SU-DHL-6 (cell line): Measurements from ENCODE around the gene GTPBP10.

Source experiments
- H2AFZ ChIP-seq: fragments of 200-600 bp; sonication (generic); 2 replicates; pipeline ENCODE4 v1.6.1; 2014; ENCODE audit warnings: low read depth, mild to moderate bottlenecking, moderate library complexity, mixed read lengths, antibody characterized with exemption, low read length; ENCODE audit not compliant: severe bottlenecking
- H3F3A ChIP-seq: fragments of 200-600 bp; shearing (Covaris generic); 2 replicates; pipeline ENCODE4 v1.6.0; 2016; ENCODE audit warnings: antibody characterized with exemption, mild to moderate bottlenecking; ENCODE audit not compliant: insufficient read depth
- H3K27ac ChIP-seq: fragments of 200-600 bp; sonication (generic); 2 replicates; pipeline ENCODE4 v1.5.1; 2016; ENCODE audit warnings: low read depth, mild to moderate bottlenecking, low read length, moderate library complexity, mixed read lengths
- H3K27me3 ChIP-seq: fragments of 200-600 bp; sonication (generic), shearing (Covaris generic); 2 replicates; pipeline ENCODE4 v1.6.0; 2014; ENCODE audit warnings: mild to moderate bottlenecking, low read length
- H3K36me3 ChIP-seq: fragments of 200-600 bp; sonication (generic); 2 replicates; pipeline ENCODE4 v1.6.1; 2014; ENCODE audit warnings: mild to moderate bottlenecking, low read length, mixed read lengths
- H3K4me2 ChIP-seq: fragments of 300-600, 200-600 bp; shearing (Covaris generic), sonication (generic); 2 replicates; pipeline ENCODE4 v1.6.0; 2014; ENCODE audit warnings: low read length, low read depth, mild to moderate bottlenecking; ENCODE audit not compliant: poor library complexity, severe bottlenecking
- H3K4me3 ChIP-seq: fragments of 200-600 bp; sonication (generic); 2 replicates; pipeline ENCODE4 v1.5.1; 2014; ENCODE audit warnings: antibody characterized with exemption, low read length, mild to moderate bottlenecking, mixed read lengths; ENCODE audit not compliant: insufficient read depth, poor library complexity, severe bottlenecking
- H3K79me2 ChIP-seq: fragments of 200-600 bp; sonication (generic); 2 replicates; pipeline ENCODE4 v1.6.1; 2014; ENCODE audit warnings: mild to moderate bottlenecking, low read length, moderate library complexity; ENCODE audit not compliant: insufficient read depth
- H3K9ac ChIP-seq: fragments of 200-600 bp; sonication (generic); 2 replicates; pipeline ENCODE4 v1.7.0; 2014; ENCODE audit warnings: mild to moderate bottlenecking, low read length
- H3K9me2 ChIP-seq: fragments of 200-600 bp; sonication (generic); replicated peaks from 2 replicates; pipeline ENCODE4 v1.6.1; 2014; ENCODE audit warnings: low read length; ENCODE audit not compliant: insufficient read depth
- H3K9me3 ChIP-seq: fragments of 200-600 bp; sonication (generic); 2 replicates; pipeline ENCODE4 v1.6.1; 2014; ENCODE audit warnings: low read length, mixed read lengths; ENCODE audit not compliant: insufficient read depth
- H4K20me1 ChIP-seq: fragments of 200-600 bp; sonication (generic); 2 replicates; pipeline ENCODE4 v1.6.1; 2014; ENCODE audit warnings: low read depth, mild to moderate bottlenecking, antibody characterized with exemption, low read length, moderate library complexity, mixed read lengths
- EZH2phosphoT487 ChIP-seq: fragments of 200-600 bp; sonication (generic), shearing (Covaris generic); conservative IDR thresholded peaks from 2 replicates; pipeline ENCODE4 v1.6.1; 2018; ENCODE audit warnings: mild to moderate bottlenecking, antibody characterized with exemption, low read length, moderate library complexity, mixed read lengths
- TF ChIP-seq, protein P1 (sequence below): fragments of 200-600 bp; sonication (generic); IDR thresholded peaks from one replicate; pipeline ENCODE4 v1.5.1; 2017; ENCODE audit warnings: antibody characterized with exemption, mild to moderate bottlenecking, low read length, moderate library complexity; ENCODE audit not compliant: insufficient read depth, poor library complexity, severe bottlenecking

Gene GTPBP10

DNA sequence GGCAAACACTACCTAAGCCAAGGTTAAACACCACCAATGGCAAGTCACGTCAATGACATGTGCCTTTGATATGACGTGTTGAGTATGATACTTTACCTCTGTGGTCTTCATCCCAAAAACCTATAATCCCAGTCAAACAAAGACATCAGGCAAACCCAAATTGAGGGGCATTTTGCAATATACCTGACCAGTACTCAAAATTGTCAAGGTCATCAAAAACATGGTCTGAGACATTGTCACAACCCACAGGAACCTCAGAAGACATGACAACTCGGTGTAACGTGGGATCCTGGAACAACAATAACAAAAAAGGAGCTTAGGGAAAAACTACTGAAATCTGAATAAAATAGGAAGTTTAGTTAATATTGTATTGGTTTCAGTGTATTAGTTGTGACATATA is 32.6 kb upstream of the GTPBP10 start:
- no peaks in the 10 kb centered on the region for H4K20me1 ChIP-seq
- H3F3A ChIP-seq = no peaks in the 10 kb centered on the region
- TF ChIP-seq, protein P1, sequence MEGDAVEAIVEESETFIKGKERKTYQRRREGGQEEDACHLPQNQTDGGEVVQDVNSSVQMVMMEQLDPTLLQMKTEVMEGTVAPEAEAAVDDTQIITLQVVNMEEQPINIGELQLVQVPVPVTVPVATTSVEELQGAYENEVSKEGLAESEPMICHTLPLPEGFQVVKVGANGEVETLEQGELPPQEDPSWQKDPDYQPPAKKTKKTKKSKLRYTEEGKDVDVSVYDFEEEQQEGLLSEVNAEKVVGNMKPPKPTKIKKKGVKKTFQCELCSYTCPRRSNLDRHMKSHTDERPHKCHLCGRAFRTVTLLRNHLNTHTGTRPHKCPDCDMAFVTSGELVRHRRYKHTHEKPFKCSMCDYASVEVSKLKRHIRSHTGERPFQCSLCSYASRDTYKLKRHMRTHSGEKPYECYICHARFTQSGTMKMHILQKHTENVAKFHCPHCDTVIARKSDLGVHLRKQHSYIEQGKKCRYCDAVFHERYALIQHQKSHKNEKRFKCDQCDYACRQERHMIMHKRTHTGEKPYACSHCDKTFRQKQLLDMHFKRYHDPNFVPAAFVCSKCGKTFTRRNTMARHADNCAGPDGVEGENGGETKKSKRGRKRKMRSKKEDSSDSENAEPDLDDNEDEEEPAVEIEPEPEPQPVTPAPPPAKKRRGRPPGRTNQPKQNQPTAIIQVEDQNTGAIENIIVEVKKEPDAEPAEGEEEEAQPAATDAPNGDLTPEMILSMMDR = no peak
- TF ChIP-seq EZH2phosphoT487 = no peak
- H3K27me3 ChIP-seq = no peaks in the 10 kb centered on the region
- no peak overlapping the region for H2AFZ ChIP-seq
- no peak overlapping the region for H3K9ac ChIP-seq
- no peaks in the 10 kb centered on the region for H3K36me3 ChIP-seq
- no peak overlapping the region for H3K27ac ChIP-seq
- no peak overlapping the region for H3K4me2 ChIP-seq
- H3K4me3 ChIP-seq = no peak overlapping the region
- no peaks in the 10 kb centered on the region for H3K79me2 ChIP-seq
- no peaks in the 10 kb centered on the region for H3K9me3 ChIP-seq
- H3K9me2 ChIP-seq = no peaks in the 10 kb centered on the region

DNA sequence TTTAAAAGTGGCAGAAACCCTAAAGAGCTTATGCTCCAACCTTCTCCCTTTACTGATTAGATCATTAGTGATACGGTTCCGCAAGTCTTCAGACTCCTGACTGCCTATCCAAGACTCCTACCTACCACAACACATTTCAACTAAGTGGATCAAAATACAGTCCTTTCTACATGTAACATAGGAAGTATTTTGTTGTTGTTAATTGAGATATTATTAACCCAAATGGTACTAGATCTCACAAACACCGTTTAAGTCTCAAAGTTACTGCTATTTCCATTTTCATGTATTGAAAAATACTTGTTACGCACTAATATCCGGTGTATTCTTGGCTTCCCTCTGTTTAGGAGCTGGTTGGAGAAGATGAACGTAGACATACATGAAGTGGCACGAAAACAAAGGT is 26.5 kb upstream of the GTPBP10 start:
- Histone ChIP-seq H3K36me3 (no peaks in the 10 kb centered on the region), H4K20me1 (no peaks in the 10 kb centered on the region), H3K27me3 (no peaks in the 10 kb centered on the region), H3K4me3 (no peak overlapping the region), H3K9ac (no peak overlapping the region), H3K27ac (no peak overlapping the region), H3K9me2 (no peaks in the 10 kb centered on the region), H2AFZ (no peak overlapping the region), H3K79me2 (no peaks in the 10 kb centered on the region), H3K4me2 (no peak overlapping the region), H3F3A (no peaks in the 10 kb centered on the region), H3K9me3 (no peaks in the 10 kb centered on the region)
- TF ChIP-seq, protein P1 = no peak
- TF ChIP-seq EZH2phosphoT487 = no peak

DNA sequence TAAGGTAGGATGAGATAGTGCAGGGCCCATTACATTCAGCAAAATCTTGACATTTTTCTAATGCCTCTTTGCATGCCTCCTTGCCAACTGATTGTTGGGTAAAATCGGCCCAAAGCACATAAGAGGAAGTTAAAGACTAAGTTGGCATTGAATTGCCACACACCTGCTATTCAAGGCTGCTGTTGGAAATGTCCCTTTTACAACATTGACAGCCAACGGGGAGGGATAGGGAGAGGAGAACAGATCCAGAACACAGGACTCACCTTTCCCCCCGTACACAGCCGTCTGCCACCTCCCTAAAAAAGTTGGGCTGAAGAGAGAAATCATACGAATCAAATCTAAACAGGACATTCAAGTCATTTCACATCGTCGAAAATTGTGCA is 26.1 kb upstream of the GTPBP10 start:
- TF ChIP-seq EZH2phosphoT487 = no peak
- Histone ChIP-seq H3K9ac (no peak overlapping the region), H3K9me2 (no peaks in the 10 kb centered on the region), H3K4me3 (no peak overlapping the region), H3K27me3 (no peaks in the 10 kb centered on the region), H3K4me2 (no peak overlapping the region), H4K20me1 (no peaks in the 10 kb centered on the region), H3K79me2 (no peaks in the 10 kb centered on the region), H3K36me3 (no peaks in the 10 kb centered on the region), H3F3A (no peaks in the 10 kb centered on the region), H3K9me3 (no peaks in the 10 kb centered on the region), H3K27ac (no peak overlapping the region), H2AFZ (no peak overlapping the region)

DNA sequence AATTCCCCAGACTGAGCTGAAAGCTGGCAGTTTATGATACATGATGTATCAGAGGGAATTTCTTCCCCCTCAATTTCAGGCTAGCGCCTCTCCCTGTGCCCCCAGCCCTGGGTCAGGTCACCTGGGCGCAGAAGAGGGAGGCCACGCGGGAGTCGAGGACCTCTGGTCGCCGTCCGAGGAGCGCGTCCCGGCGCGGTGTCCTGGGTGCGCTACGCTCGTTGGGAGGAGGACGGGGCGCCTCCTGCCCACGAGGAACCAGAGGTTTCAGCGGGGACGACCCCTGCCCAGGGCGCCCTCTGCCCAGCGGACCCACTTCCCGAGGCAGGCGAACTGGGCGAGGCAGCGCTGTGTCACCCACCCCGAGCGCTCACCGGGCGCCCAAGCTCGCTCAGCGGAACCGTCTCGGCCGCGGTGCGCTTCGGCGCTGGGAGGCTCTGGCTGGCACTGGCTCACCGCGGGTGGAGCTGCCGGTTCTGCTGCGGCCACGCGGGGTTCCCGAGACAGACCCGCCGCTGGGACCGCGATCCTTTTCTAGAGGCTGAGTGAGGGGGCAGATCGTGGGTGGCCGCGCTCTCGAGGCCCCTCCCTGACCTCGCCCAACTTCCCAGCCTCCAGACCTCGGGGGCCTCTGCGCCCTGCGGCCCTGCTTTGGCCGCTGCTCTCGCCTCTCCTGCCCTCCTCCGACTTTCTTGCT is 25.6 kb upstream of the GTPBP10 start, which contains the start of gene FAM237B:
TSS of gene FAM237B (minus strand) at position 504 of the 694 bp plus-strand sequence. CDS start 1,556 bp downstream, outside the sequence.
- no peak for TF ChIP-seq EZH2phosphoT487
- TF ChIP-seq, protein P1 = no peak
- Histone ChIP-seq H3K36me3 (no peaks in the 10 kb centered on the region), H3K9me3 (no peaks in the 10 kb centered on the region), H3K4me2 (no peak within 1 kb of the TSS), H3K27me3 (no peaks in the 10 kb centered on the region), H2AFZ (no peak within 1 kb of the TSS), H3K4me3 (no peak within 1 kb of the TSS), H3K27ac (no peak within 1 kb of the TSS), H3K9ac (no peak within 1 kb of the TSS), H3K79me2 (no peaks in the 10 kb centered on the region), H4K20me1 (no peaks in the 10 kb centered on the region), H3F3A (no peaks in the 10 kb centered on the region), H3K9me2 (no peaks in the 10 kb centered on the region)
